Ramos (cell line): ENCODE measurements around the gene CORO2B.

ENCODE experiments used
- in situ Hi-C: fragments of 300-500 bp; cut with MboI; formaldehyde crosslinking; loops from one replicate; pipeline ENCODE4 v1.14.3; 2022; ENCODE audit warnings: low sequenced_read_pairs; ENCODE audit not compliant: unreplicated experiment

Gene CORO2B

GRCh38 chr15:68567345-68567744 is 11.4 kb upstream of the CORO2B start:
- in situ Hi-C loops, result no loop called here

GRCh38 chr15:68570974-68571373 is 7.8 kb upstream of the CORO2B start:
- in situ Hi-C loops, result no loop called here

- in situ Hi-C loops, result no loop called here
These were observed 7.2 kb upstream of the CORO2B start for GRCh38 chr15:68571582-68571981.

- in situ Hi-C loops, result no loop called here
These were observed 6.5 kb upstream of the CORO2B start for GRCh38 chr15:68572309-68572708.

- in situ Hi-C loops, result no loop called here
These were observed 5.9 kb upstream of the CORO2B start for GRCh38 chr15:68572921-68573320.

GRCh38 chr15:68574046-68574445 is 4.7 kb upstream of the CORO2B start:
- in situ Hi-C loops, result no loop called here

GRCh38 chr15:68574629-68575028 is 4.2 kb upstream of the CORO2B start:
- in situ Hi-C loops, result no loop called here

- in situ Hi-C loops, result no loop called here
These were observed 2.4 kb upstream of the CORO2B start for GRCh38 chr15:68576235-68576892.

GRCh38 chr15:68578175-68578979 is 416 bp upstream of the CORO2B start:
- in situ Hi-C loops, result no loop called here

GRCh38 chr15:68580026-68580882 is 1.5 kb downstream of the CORO2B start:
- in situ Hi-C loops, result no loop called here

- in situ Hi-C loops, result no loop called here
These were observed 2.0 kb downstream of the CORO2B start for GRCh38 chr15:68580883-68581155.

GRCh38 chr15:68581725-68582124 is 2.9 kb downstream of the CORO2B start:
- in situ Hi-C loops, result no loop called here

- in situ Hi-C loops, result no loop called here
These were observed 3.4 kb downstream of the CORO2B start for GRCh38 chr15:68582236-68582635.

- in situ Hi-C loops, result no loop called here
These were observed 4.1 kb downstream of the CORO2B start for GRCh38 chr15:68582864-68583263.

- in situ Hi-C loops, result no loop called here
These were observed 4.5 kb downstream of the CORO2B start for GRCh38 chr15:68583321-68583720.

- in situ Hi-C loops, result no loop called here
These were observed 5.4 kb downstream of the CORO2B start for GRCh38 chr15:68583936-68584755.

GRCh38 chr15:68584756-68585573 is 6.2 kb downstream of the CORO2B start:
- in situ Hi-C loops, result no loop called here

- in situ Hi-C loops, result no loop called here
These were observed 6.9 kb downstream of the CORO2B start for GRCh38 chr15:68585574-68586273.
